Activated CD4-positive, alpha-beta T cell treated with anti-CD3 and anti-CD28 coated beads, Interleukin-2, amount 10 ng/mL, durations not matched to agents 24 days and 14 days (primary cell): ENCODE results near the gene HDLBP. TPM values are rescaled to one million over a fixed set of nuclear protein-coding genes. Genes with fewer than 3 reads are reported as not detected.

Source experiments
- DNase-seq: peaks from one replicate; pipeline ENCODE4 v3.0.0; 2022
- H3K27ac Mint-ChIP-seq: one replicate; pipeline ENCODE4 v1.8.0; 2022; ENCODE audit warnings: mild to moderate bottlenecking, mixed read lengths
- H3K27me3 Mint-ChIP-seq: one replicate; pipeline ENCODE4 v1.8.0; 2022; ENCODE audit warnings: mixed read lengths
- H3K36me3 Mint-ChIP-seq: one replicate; pipeline ENCODE4 v1.8.0; 2022; ENCODE audit warnings: low read depth, mild to moderate bottlenecking, mixed read lengths
- H3K4me1 Mint-ChIP-seq: one replicate; pipeline ENCODE4 v1.8.0; 2021; ENCODE audit warnings: mixed read lengths
- H3K4me3 Mint-ChIP-seq: one replicate; pipeline ENCODE4 v1.8.0; 2022; ENCODE audit warnings: mild to moderate bottlenecking, moderate library complexity, mixed read lengths
- H3K9me3 Mint-ChIP-seq: one replicate; pipeline ENCODE4 v1.8.0; 2021; ENCODE audit warnings: mixed read lengths
- intact Hi-C: fragments of 100-400 bp; cut with micrococcal nuclease; formaldehyde crosslinking; loops from one replicate; pipeline ENCODE4 v1.15.1; 2023
- total RNA-seq: library from RNA; stranded (reverse); gene quantifications from 2 replicates; pipeline ENCODE4 v1.2.3, GENCODE V29; 2022

Gene HDLBP
- total RNA-seq: 266 and 270 TPM in 2 replicates

- peaks cover 53% of the 10 kb centered on the region for H3K4me1 Mint-ChIP-seq
- intact Hi-C loops: loop anchor here (1.0 to 10.0 kb wide), 10 partner anchors 41 to 690 kb away; partner anchors contain the start of genes ATG4B, DTYMK, FARP2 and GPR35
- no peaks in the 10 kb centered on the region for H3K27me3 Mint-ChIP-seq
- H3K36me3 Mint-ChIP-seq: peaks cover 37% of the 10 kb centered on the region
- peak; percentile 100 for DNase-seq
- peak within 1 kb of the TSS; percentile 100 for H3K4me3 Mint-ChIP-seq
- no peaks in the 10 kb centered on the region for H3K9me3 Mint-ChIP-seq
- peak within 1 kb of the TSS; percentile 100 for H3K27ac Mint-ChIP-seq
Observed at GRCh38 chr2:241315093-241315878, at the start of gene HDLBP. Gene HDLBP, minus strand, starts transcription at chr2:241315672. Its CDS starts 48,803 bp downstream, at chr2:241266869.

GRCh38 chr2:241364781-241365180, 49.3 kb upstream of the HDLBP start:
- intact Hi-C loops: no loop called here
- Mint-ChIP-seq H3K9me3 (no peaks in the 10 kb centered on the region), H3K27ac (no peak overlapping the region), H3K4me1 (peaks cover 10% of the 10 kb centered on the region), H3K27me3 (no peaks in the 10 kb centered on the region), H3K4me3 (no peak overlapping the region), H3K36me3 (no peaks in the 10 kb centered on the region)
- no peak for DNase-seq

GRCh38 chr2:241363426-241363825, 48.0 kb upstream of the HDLBP start:
- Mint-ChIP-seq H3K9me3 (no peaks in the 10 kb centered on the region), H3K4me1 (peaks cover 18% of the 10 kb centered on the region), H3K4me3 (no peak overlapping the region), H3K27me3 (no peaks in the 10 kb centered on the region), H3K27ac (no peak overlapping the region), H3K36me3 (no peaks in the 10 kb centered on the region)
- intact Hi-C loops: no loop called here
- no peak for DNase-seq

- H3K4me1 Mint-ChIP-seq: peaks cover 29% of the 10 kb centered on the region
Observed at GRCh38 chr2:241359481-241360045, 44.1 kb upstream of the HDLBP start.

GRCh38 chr2:241358470-241358869, 43.0 kb upstream of the HDLBP start:
- Mint-ChIP-seq H3K9me3 (no peaks in the 10 kb centered on the region), H3K27ac (no peak overlapping the region), H3K4me1 (peaks cover 31% of the 10 kb centered on the region), H3K4me3 (no peak overlapping the region), H3K36me3 (peaks cover 9% of the 10 kb centered on the region), H3K27me3 (no peaks in the 10 kb centered on the region)
- intact Hi-C loops: loop anchor here (5.0 kb wide), 2 partner anchors 206 to 329 kb away; partner anchors contain the start of genes DTYMK and PPP1R7
- no peak for DNase-seq

More at GRCh38 chr2:241359481-241360045, 44.1 kb upstream of the HDLBP start:
- H3K9me3 Mint-ChIP-seq: no peaks in the 10 kb centered on the region
- intact Hi-C loops: loop anchor here (5.0 kb wide), 2 partner anchors 207 to 328 kb away; partner anchors contain the start of genes DTYMK and PPP1R7
- peaks cover 4% of the 10 kb centered on the region for H3K36me3 Mint-ChIP-seq
- no peak overlapping the region for H3K27ac Mint-ChIP-seq
- no peaks in the 10 kb centered on the region for H3K27me3 Mint-ChIP-seq
- DNase-seq: no peak
- no peak overlapping the region for H3K4me3 Mint-ChIP-seq

- Mint-ChIP-seq H3K9me3 (no peaks in the 10 kb centered on the region), H3K27me3 (no peaks in the 10 kb centered on the region), H3K4me1 (peaks cover 33% of the 10 kb centered on the region), H3K4me3 (peak overlapping the region; percentile 79), H3K36me3 (peaks cover 15% of the 10 kb centered on the region), H3K27ac (no peak overlapping the region)
- no peak for DNase-seq
- intact Hi-C loops: loop anchor here (2.0 to 5.0 kb wide), 4 partner anchors 87 to 330 kb away; partner anchors contain the start of genes DTYMK and PPP1R7
Observed at GRCh38 chr2:241357531-241357930, 42.1 kb upstream of the HDLBP start.

- H3K36me3 Mint-ChIP-seq: peaks cover 20% of the 10 kb centered on the region
- H3K9me3 Mint-ChIP-seq: no peaks in the 10 kb centered on the region
- H3K27ac Mint-ChIP-seq: peak overlapping the region; percentile 76
- H3K27me3 Mint-ChIP-seq: no peaks in the 10 kb centered on the region
- DNase-seq: no peak
- intact Hi-C loops: loop anchor here (1.0 to 5.0 kb wide), 7 partner anchors 42 to 344 kb away; partner anchors contain the start of genes DTYMK, HDLBP, PPP1R7 and SEPTIN2
- peak overlapping the region; percentile 79 for H3K4me3 Mint-ChIP-seq
- H3K4me1 Mint-ChIP-seq: peaks cover 36% of the 10 kb centered on the region
Observed at GRCh38 chr2:241356871-241357260, 41.4 kb upstream of the HDLBP start.

GRCh38 chr2:241355983-241356870, 40.8 kb upstream of the HDLBP start, which contains the start of gene FARP2:
Gene FARP2, plus strand, starts transcription at chr2:241356285. Its CDS starts 16,823 bp downstream, at chr2:241373108.
- peak within 1 kb of the TSS; percentile 76 for H3K27ac Mint-ChIP-seq
- peaks cover 25% of the 10 kb centered on the region for H3K36me3 Mint-ChIP-seq
- peak; percentile 98 for DNase-seq
- no peaks in the 10 kb centered on the region for H3K27me3 Mint-ChIP-seq
- intact Hi-C loops: loop anchor here (1.0 to 5.0 kb wide), 8 partner anchors 41 to 523 kb away; partner anchors contain the start of genes DTYMK, HDLBP, PPP1R7 and SEPTIN2
- no peaks in the 10 kb centered on the region for H3K9me3 Mint-ChIP-seq
- peak within 1 kb of the TSS; percentile 79 for H3K4me3 Mint-ChIP-seq
- H3K4me1 Mint-ChIP-seq: peaks cover 33% of the 10 kb centered on the region

GRCh38 chr2:241354668-241355658, 39.5 kb upstream of the HDLBP start:
- H3K4me3 Mint-ChIP-seq: peak overlapping the region; percentile 32
- H3K9me3 Mint-ChIP-seq: no peaks in the 10 kb centered on the region
- peaks cover 29% of the 10 kb centered on the region for H3K4me1 Mint-ChIP-seq
- H3K27ac Mint-ChIP-seq: peak overlapping the region; percentile 43
- H3K36me3 Mint-ChIP-seq: peaks cover 36% of the 10 kb centered on the region
- intact Hi-C loops: loop anchor here (2.0 to 5.0 kb wide), 3 partner anchors 203 to 522 kb away; partner anchors contain the start of genes DTYMK and PPP1R7
- peak; percentile 92 for DNase-seq
- no peaks in the 10 kb centered on the region for H3K27me3 Mint-ChIP-seq

GRCh38 chr2:241352227-241352626, 36.8 kb upstream of the HDLBP start:
- Mint-ChIP-seq H3K4me1 (peaks cover 14% of the 10 kb centered on the region), H3K27ac (no peak overlapping the region), H3K27me3 (no peaks in the 10 kb centered on the region), H3K4me3 (no peak overlapping the region), H3K9me3 (no peaks in the 10 kb centered on the region), H3K36me3 (peaks cover 48% of the 10 kb centered on the region)
- DNase-seq: no peak
- intact Hi-C loops: no loop called here

GRCh38 chr2:241351640-241352031, 36.2 kb upstream of the HDLBP start:
- H3K9me3 Mint-ChIP-seq: no peaks in the 10 kb centered on the region
- peaks cover 10% of the 10 kb centered on the region for H3K4me1 Mint-ChIP-seq
- H3K36me3 Mint-ChIP-seq: peaks cover 52% of the 10 kb centered on the region
- H3K27ac Mint-ChIP-seq: no peak overlapping the region
- no peaks in the 10 kb centered on the region for H3K27me3 Mint-ChIP-seq
- intact Hi-C loops: no loop called here
- no peak overlapping the region for H3K4me3 Mint-ChIP-seq
- no peak for DNase-seq

GRCh38 chr2:241350878-241351639, 35.6 kb upstream of the HDLBP start:
- no peaks in the 10 kb centered on the region for H3K27me3 Mint-ChIP-seq
- intact Hi-C loops: no loop called here
- H3K27ac Mint-ChIP-seq: peak overlapping the region; percentile 2
- H3K4me3 Mint-ChIP-seq: no peak overlapping the region
- peaks cover 53% of the 10 kb centered on the region for H3K36me3 Mint-ChIP-seq
- DNase-seq: no peak
- peaks cover 10% of the 10 kb centered on the region for H3K4me1 Mint-ChIP-seq
- no peaks in the 10 kb centered on the region for H3K9me3 Mint-ChIP-seq
